Neural cell (in vitro differentiated cells): ENCODE results near the gene DHX16. TPM values are rescaled to one million over a fixed set of nuclear protein-coding genes. Genes with fewer than 3 reads are reported as not detected.

Experiments
- H2AFZ ChIP-seq: fragments of 200-600, 300-800 bp; sonication (generic), shearing (Covaris generic); 2 replicates; pipeline ENCODE4 v1.6.0; 2014; ENCODE audit warnings: low read depth, mild to moderate bottlenecking, antibody characterized with exemption, low read length, moderate library complexity
- H3F3A ChIP-seq: fragments of 200-600 bp; shearing (Covaris generic); 2 replicates; pipeline ENCODE4 v1.6.1; 2016; ENCODE audit warnings: mild to moderate bottlenecking, moderate library complexity, mixed read lengths, antibody characterized with exemption, low read length; ENCODE audit not compliant: insufficient read depth, poor library complexity, severe bottlenecking
- H3K27ac ChIP-seq: fragments of 200-600, 300-800 bp; sonication (generic), shearing (Covaris generic); 2 replicates; pipeline ENCODE4 v1.5.1; 2014; ENCODE audit warnings: mild to moderate bottlenecking, low read length, moderate library complexity
- H3K27me3 ChIP-seq: fragments of 300-800, 200-600 bp; sonication (generic), shearing (Covaris generic); 2 replicates; pipeline ENCODE4 v1.6.0; 2014; ENCODE audit warnings: mild to moderate bottlenecking, low read depth, low read length, moderate library complexity; ENCODE audit not compliant: insufficient read depth
- H3K36me3 ChIP-seq: fragments of 300-800, 200-600 bp; sonication (generic), shearing (Covaris generic); 2 replicates; pipeline ENCODE4 v1.5.1; 2014; ENCODE audit warnings: mild to moderate bottlenecking, antibody characterized with exemption, low read length, moderate library complexity; ENCODE audit not compliant: insufficient read depth
- H3K4me2 ChIP-seq: fragments of 300-800, 200-600 bp; sonication (generic), shearing (Covaris generic); 2 replicates; pipeline ENCODE4 v1.6.0; 2014; ENCODE audit warnings: mild to moderate bottlenecking, low read length
- H3K4me3 ChIP-seq: fragments of 300-800, 200-600 bp; sonication (generic), shearing (Covaris generic); 2 replicates; pipeline ENCODE4 v1.5.1; 2014; ENCODE audit warnings: mild to moderate bottlenecking, low read length, moderate library complexity
- H3K79me2 ChIP-seq: fragments of 200-600 bp; shearing (Covaris generic); replicated peaks from 2 replicates; pipeline ENCODE4 v1.6.0; 2014; ENCODE audit warnings: mild to moderate bottlenecking, low read length, moderate library complexity; ENCODE audit not compliant: insufficient read depth
- H3K9ac ChIP-seq: fragments of 300-800, 200-600 bp; sonication (generic), shearing (Covaris generic); 2 replicates; pipeline ENCODE4 v1.6.1; 2016; ENCODE audit warnings: mild to moderate bottlenecking, low read length, mixed read lengths
- H3K9me2 ChIP-seq: fragments of 200-600 bp; shearing (Covaris generic); 2 replicates; pipeline ENCODE4 v1.6.1; 2016; ENCODE audit warnings: mild to moderate bottlenecking, low read length, mixed read lengths; ENCODE audit not compliant: insufficient read depth
- H3K9me3 ChIP-seq: fragments of 200-600, 300-800 bp; sonication (generic), shearing (Covaris generic); 2 replicates; pipeline ENCODE4 v1.6.1; 2016; ENCODE audit warnings: mild to moderate bottlenecking, mixed run types, low read length, moderate library complexity, mixed read lengths
- H4K20me1 ChIP-seq: fragments of 200-600 bp; shearing (Covaris generic); 2 replicates; pipeline ENCODE4 v1.6.1; 2016; ENCODE audit warnings: mild to moderate bottlenecking, mixed run types; ENCODE audit not compliant: insufficient read depth
- EP300 ChIP-seq: fragments of 450-650 bp; conservative IDR thresholded peaks from 2 replicates; pipeline ENCODE4 v1.6.1; 2014; ENCODE audit warnings: antibody characterized with exemption, mild to moderate bottlenecking, moderate library complexity; ENCODE audit not compliant: poor library complexity, severe bottlenecking
- EZH2 ChIP-seq: fragments of 200-600, 300-800 bp; shearing (Covaris generic), sonication (generic); IDR thresholded peaks from 2 replicates; pipeline ENCODE4 v1.6.1; 2014; ENCODE audit warnings: antibody characterized with exemption, low read length, borderline replicate concordance, mild to moderate bottlenecking; ENCODE audit not compliant: insufficient read depth, poor library complexity, severe bottlenecking
- MXI1 ChIP-seq: fragments of 450-650 bp; conservative IDR thresholded peaks from 2 replicates; pipeline ENCODE4 v1.6.1; 2014; ENCODE audit warnings: antibody characterized with exemption, mild to moderate bottlenecking; ENCODE audit not compliant: poor library complexity, severe bottlenecking
- POLR2AphosphoS5 ChIP-seq: IDR thresholded peaks from 2 replicates; pipeline ENCODE4 v1.6.1; 2012
- RAD21 ChIP-seq: fragments of 450-650 bp; conservative IDR thresholded peaks from 2 replicates; pipeline ENCODE4 v1.6.1; 2014; ENCODE audit warnings: antibody characterized with exemption, mild to moderate bottlenecking, moderate library complexity
- SMC3 ChIP-seq: fragments of 450-650 bp; conservative IDR thresholded peaks from 2 replicates; pipeline ENCODE4 v1.6.1; 2014; ENCODE audit warnings: antibody characterized with exemption, mild to moderate bottlenecking, moderate library complexity; ENCODE audit not compliant: poor library complexity
- TAF1 ChIP-seq: IDR thresholded peaks from 2 replicates; pipeline ENCODE4 v1.6.1; 2012; ENCODE audit warnings: low read depth
- polyA plus RNA-seq: library from polyadenylated mRNA; depleted of rRNA; stranded (reverse); fragments of >200 nt; gene quantifications from 2 replicates; pipeline ENCODE4 v1.2.3, GENCODE V29; 2014
- TF ChIP-seq, protein P1 (sequence below): IDR thresholded peaks from 2 replicates; pipeline ENCODE4 v1.6.1; 2012; ENCODE audit warnings: borderline replicate concordance
- TF ChIP-seq, protein P2 (sequence below): fragments of 450-650 bp; IDR thresholded peaks from 2 replicates; pipeline ENCODE4 v1.5.1; 2014; ENCODE audit warnings: antibody characterized with exemption, mild to moderate bottlenecking, moderate library complexity; ENCODE audit not compliant: poor library complexity, severe bottlenecking

DHX16 gene
- polyA plus RNA-seq, 1 donor from 2014 or later = 29.1 TPM

DNA sequence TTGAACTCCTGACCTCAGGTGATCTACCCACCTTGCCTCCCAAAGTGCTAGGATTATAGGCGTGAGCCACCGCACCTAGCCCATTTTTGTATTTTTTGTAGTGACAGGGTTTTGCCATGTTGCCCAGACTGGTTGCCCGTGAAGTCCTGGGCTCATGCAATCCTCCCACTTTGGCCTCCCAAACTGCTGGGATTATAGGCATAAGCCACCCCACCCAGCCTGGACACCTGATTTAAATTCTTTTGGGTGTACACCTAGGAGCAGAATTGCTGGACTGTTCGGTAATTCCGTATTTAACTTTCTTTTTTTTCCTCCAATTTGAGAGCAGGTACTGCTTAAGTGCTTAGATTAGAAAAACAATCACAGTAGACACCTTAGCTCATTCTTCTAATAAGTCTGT is 23.6 kb upstream of the DHX16 start:
- H3K27me3 ChIP-seq = no peaks in the 10 kb centered on the region
- no peaks in the 10 kb centered on the region for H4K20me1 ChIP-seq
- no peak overlapping the region for H2AFZ ChIP-seq
- H3K9me2 ChIP-seq = no peaks in the 10 kb centered on the region
- no peaks in the 10 kb centered on the region for H3K9me3 ChIP-seq
- H3F3A ChIP-seq = no peaks in the 10 kb centered on the region
- no peak overlapping the region for H3K4me3 ChIP-seq
- no peak overlapping the region for H3K27ac ChIP-seq
- TF ChIP-seq RAD21 (no peak), EP300 (no peak)
- TF ChIP-seq, protein P1, sequence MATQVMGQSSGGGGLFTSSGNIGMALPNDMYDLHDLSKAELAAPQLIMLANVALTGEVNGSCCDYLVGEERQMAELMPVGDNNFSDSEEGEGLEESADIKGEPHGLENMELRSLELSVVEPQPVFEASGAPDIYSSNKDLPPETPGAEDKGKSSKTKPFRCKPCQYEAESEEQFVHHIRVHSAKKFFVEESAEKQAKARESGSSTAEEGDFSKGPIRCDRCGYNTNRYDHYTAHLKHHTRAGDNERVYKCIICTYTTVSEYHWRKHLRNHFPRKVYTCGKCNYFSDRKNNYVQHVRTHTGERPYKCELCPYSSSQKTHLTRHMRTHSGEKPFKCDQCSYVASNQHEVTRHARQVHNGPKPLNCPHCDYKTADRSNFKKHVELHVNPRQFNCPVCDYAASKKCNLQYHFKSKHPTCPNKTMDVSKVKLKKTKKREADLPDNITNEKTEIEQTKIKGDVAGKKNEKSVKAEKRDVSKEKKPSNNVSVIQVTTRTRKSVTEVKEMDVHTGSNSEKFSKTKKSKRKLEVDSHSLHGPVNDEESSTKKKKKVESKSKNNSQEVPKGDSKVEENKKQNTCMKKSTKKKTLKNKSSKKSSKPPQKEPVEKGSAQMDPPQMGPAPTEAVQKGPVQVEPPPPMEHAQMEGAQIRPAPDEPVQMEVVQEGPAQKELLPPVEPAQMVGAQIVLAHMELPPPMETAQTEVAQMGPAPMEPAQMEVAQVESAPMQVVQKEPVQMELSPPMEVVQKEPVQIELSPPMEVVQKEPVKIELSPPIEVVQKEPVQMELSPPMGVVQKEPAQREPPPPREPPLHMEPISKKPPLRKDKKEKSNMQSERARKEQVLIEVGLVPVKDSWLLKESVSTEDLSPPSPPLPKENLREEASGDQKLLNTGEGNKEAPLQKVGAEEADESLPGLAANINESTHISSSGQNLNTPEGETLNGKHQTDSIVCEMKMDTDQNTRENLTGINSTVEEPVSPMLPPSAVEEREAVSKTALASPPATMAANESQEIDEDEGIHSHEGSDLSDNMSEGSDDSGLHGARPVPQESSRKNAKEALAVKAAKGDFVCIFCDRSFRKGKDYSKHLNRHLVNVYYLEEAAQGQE = no peak
- no peaks in the 10 kb centered on the region for H3K79me2 ChIP-seq
- no peak overlapping the region for H3K9ac ChIP-seq
- no peak overlapping the region for H3K4me2 ChIP-seq
- no peaks in the 10 kb centered on the region for H3K36me3 ChIP-seq

DNA sequence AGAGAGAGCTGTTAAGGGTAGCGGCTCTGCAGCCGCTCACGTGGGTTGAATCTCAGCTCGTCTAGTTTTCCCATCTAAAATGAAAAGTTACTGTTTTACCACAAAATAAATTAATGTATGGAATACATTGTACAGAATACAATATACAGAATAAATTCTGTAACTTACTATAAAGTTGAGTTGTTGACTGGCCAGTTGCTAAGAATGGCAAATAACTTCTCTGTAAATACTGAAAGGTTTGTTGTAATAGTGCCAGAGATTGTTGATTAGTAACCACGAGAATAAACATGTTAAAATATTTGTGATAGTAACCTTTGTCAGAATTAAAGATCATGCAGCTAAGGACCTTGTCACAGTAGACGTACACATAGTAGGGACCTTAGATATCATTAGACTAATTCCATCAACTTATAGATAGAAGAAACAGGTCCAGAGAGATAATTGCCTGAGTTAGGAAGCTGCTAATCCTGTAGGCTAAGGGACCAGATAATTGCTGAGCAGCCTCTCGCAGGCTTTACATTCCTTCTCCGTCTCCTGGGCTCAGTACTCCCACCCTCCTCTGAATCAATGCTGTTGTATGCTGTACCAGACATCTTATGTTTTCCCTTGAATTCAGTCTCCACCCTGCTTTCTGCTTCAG is 18.5 kb upstream of the DHX16 start:
- Histone ChIP-seq H3K36me3 (no peaks in the 10 kb centered on the region), H4K20me1 (no peaks in the 10 kb centered on the region), H3F3A (no peaks in the 10 kb centered on the region), H3K9ac (peak overlapping the region; percentile 87), H3K4me2 (peak overlapping the region; percentile 70), H3K27ac (peak overlapping the region; percentile 92), H3K27me3 (no peaks in the 10 kb centered on the region), H3K4me3 (peak overlapping the region; percentile 77), H3K79me2 (peaks cover 35% of the 10 kb centered on the region), H3K9me2 (no peaks in the 10 kb centered on the region), H2AFZ (peak overlapping the region; percentile 75), H3K9me3 (no peaks in the 10 kb centered on the region)
- TF ChIP-seq SMC3 (no peak), MXI1 (no peak), RAD21 (no peak), POLR2AphosphoS5 (no peak), TAF1 (no peak), EP300 (no peak), EZH2 (no peak)
- TF ChIP-seq, protein P2, sequence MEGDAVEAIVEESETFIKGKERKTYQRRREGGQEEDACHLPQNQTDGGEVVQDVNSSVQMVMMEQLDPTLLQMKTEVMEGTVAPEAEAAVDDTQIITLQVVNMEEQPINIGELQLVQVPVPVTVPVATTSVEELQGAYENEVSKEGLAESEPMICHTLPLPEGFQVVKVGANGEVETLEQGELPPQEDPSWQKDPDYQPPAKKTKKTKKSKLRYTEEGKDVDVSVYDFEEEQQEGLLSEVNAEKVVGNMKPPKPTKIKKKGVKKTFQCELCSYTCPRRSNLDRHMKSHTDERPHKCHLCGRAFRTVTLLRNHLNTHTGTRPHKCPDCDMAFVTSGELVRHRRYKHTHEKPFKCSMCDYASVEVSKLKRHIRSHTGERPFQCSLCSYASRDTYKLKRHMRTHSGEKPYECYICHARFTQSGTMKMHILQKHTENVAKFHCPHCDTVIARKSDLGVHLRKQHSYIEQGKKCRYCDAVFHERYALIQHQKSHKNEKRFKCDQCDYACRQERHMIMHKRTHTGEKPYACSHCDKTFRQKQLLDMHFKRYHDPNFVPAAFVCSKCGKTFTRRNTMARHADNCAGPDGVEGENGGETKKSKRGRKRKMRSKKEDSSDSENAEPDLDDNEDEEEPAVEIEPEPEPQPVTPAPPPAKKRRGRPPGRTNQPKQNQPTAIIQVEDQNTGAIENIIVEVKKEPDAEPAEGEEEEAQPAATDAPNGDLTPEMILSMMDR = no peak
- TF ChIP-seq, protein P1 = no peak
